Cortex of kidney (tissue), 1 donor: ENCODE data around the gene GABPA.

Experiments
- DNase-seq: peaks from one replicate; lab custom pipeline; 2025; lab: John Stamatoyannopoulos, UW

The GABPA gene

GRCh38 chr21:25809013-25809412 lies 74.2 kb downstream of the GABPA start:
- DNase-seq: no peak

GRCh38 chr21:25811186-25811585 lies 76.4 kb downstream of the GABPA start:
- DNase-seq: no peak

GRCh38 chr21:25813917-25814316 lies 79.1 kb downstream of the GABPA start:
- DNase-seq: no peak

- DNase-seq: no peak
These were observed 83.3 kb downstream of the GABPA start for GRCh38 chr21:25818121-25818520.

GRCh38 chr21:25818551-25818950 lies 83.8 kb downstream of the GABPA start:
- DNase-seq: no peak
